GM23248 (cell line): Measurements from ENCODE around the gene ZNF683. TPM values are rescaled to one million over a fixed set of nuclear protein-coding genes. Genes with fewer than 3 reads are reported as not detected.

ENCODE experiments used
- DNase-seq: peaks from one replicate; pipeline ENCODE4 v3.0.0-alpha.2; 2015
- H2AFZ ChIP-seq: fragments of 200-600 bp; sonication (generic); 2 replicates; pipeline ENCODE4 v1.6.1; 2016; ENCODE audit warnings: antibody characterized with exemption
- H3F3A ChIP-seq: fragments of 200-600 bp; sonication (generic); 2 replicates; pipeline ENCODE4 v1.6.1; 2016; ENCODE audit warnings: mild to moderate bottlenecking, antibody characterized with exemption, mixed run types; ENCODE audit not compliant: insufficient read depth
- H3K27ac ChIP-seq: fragments of 200-600 bp; sonication (generic); 2 replicates; pipeline ENCODE4 v1.5.1; 2016; ENCODE audit warnings: mild to moderate bottlenecking
- H3K27me3 ChIP-seq: fragments of 200-600 bp; sonication (generic); replicated peaks from 2 replicates; pipeline ENCODE4 v1.6.1; 2016; ENCODE audit warnings: mild to moderate bottlenecking; ENCODE audit not compliant: insufficient read depth
- H3K36me3 ChIP-seq: fragments of 200-600 bp; sonication (generic); 2 replicates; pipeline ENCODE4 v1.6.1; 2016; ENCODE audit warnings: low read depth, mild to moderate bottlenecking
- H3K4me1 ChIP-seq: fragments of 200-600 bp; sonication (generic); 2 replicates; pipeline ENCODE4 v1.6.1; 2016; ENCODE audit warnings: mild to moderate bottlenecking; ENCODE audit not compliant: insufficient read depth
- H3K4me2 ChIP-seq: fragments of 200-600 bp; sonication (generic); one replicate; pipeline ENCODE4 v1.6.1; 2016; ENCODE audit warnings: mild to moderate bottlenecking; ENCODE audit not compliant: unreplicated experiment
- H3K4me3 ChIP-seq: fragments of 200-600 bp; sonication (generic); 2 replicates; pipeline ENCODE4 v1.5.1; 2016; ENCODE audit warnings: mild to moderate bottlenecking
- H3K79me2 ChIP-seq: fragments of 200-600 bp; sonication (generic); 2 replicates; pipeline ENCODE4 v1.6.1; 2016; ENCODE audit warnings: mild to moderate bottlenecking; ENCODE audit not compliant: insufficient read depth
- H3K9ac ChIP-seq: fragments of 200-600 bp; sonication (generic); 2 replicates; pipeline ENCODE4 v1.6.1; 2016; ENCODE audit warnings: mild to moderate bottlenecking
- H3K9me2 ChIP-seq: fragments of 200-600 bp; sonication (generic); 2 replicates; pipeline ENCODE4 v1.6.1; 2016; ENCODE audit warnings: mixed run types, mild to moderate bottlenecking, moderate library complexity; ENCODE audit not compliant: insufficient read depth
- H3K9me3 ChIP-seq: fragments of 200-600 bp; sonication (generic); one replicate; pipeline ENCODE4 v1.6.1; 2017; ENCODE audit warnings: low read depth
- H4K20me1 ChIP-seq: fragments of 200-600 bp; sonication (generic); 2 replicates; pipeline ENCODE4 v1.6.0; 2016; ENCODE audit not compliant: insufficient read depth
- EZH2 ChIP-seq: fragments of 200-600 bp; sonication (generic); IDR thresholded peaks from 2 replicates; pipeline ENCODE4 v1.6.1; 2018; ENCODE audit warnings: antibody characterized with exemption, mild to moderate bottlenecking; ENCODE audit not compliant: insufficient read depth, poor library complexity, severe bottlenecking
- EZH2phosphoT487 ChIP-seq: fragments of 200-600 bp; sonication (generic); IDR thresholded peaks from 2 replicates; pipeline ENCODE4 v1.6.1; 2018; ENCODE audit warnings: antibody characterized with exemption, moderate library complexity, mild to moderate bottlenecking, low read depth; ENCODE audit not compliant: insufficient read depth
- WGBS, 2 experiments: methylation state at CpG; one replicate each; pipeline ENCODE4 v1.1.6; 2015 to 2017; ENCODE audit warnings: low lambda C conversion rate in 2 of 2, low coverage in 1 of 2; ENCODE audit errors: missing lambda C conversion rate in 2 of 2; 5-methylcytosine and 5-hydroxymethylcytosine counted together
- in situ Hi-C: fragments of 300-500 bp; cut with MboI; formaldehyde crosslinking; loops from 2 replicates; pipeline ENCODE4 v1.15.0; 2020
- polyA plus RNA-seq: library from polyadenylated mRNA; unstranded; fragments of >200 nt; fragmentation: Nextera tagmentation; extraction: Ambion mirVana; gene quantifications from 2 replicates; pipeline ENCODE4 v1.2.1, GENCODE V29; 2016
- total RNA-seq: library from RNA; depleted of rRNA; stranded (reverse); fragments of >200 nt; shearing (Covaris generic); gene quantifications from 2 replicates; pipeline ENCODE4 v1.2.3, GENCODE V29; 2014

Gene ZNF683
- total and polyA plus RNA-seq, 2 experiments from 2014 or later, result not detected

GRCh38 chr1:26373789-26374188 is 1.2 kb upstream of the ZNF683 start:
- 35 to 56% methylated on average over 2 of the region's 2 CpGs for WGBS, 2 experiments
- DNase-seq, result peak; percentile 35
- TF ChIP-seq EZH2phosphoT487, result no peak
- no peak for TF ChIP-seq EZH2
- Histone ChIP-seq H3K27ac (no peak overlapping the region), H3K9me2 (no peaks in the 10 kb centered on the region), H3F3A (peaks cover 6% of the 10 kb centered on the region; the same call in 1 of the 2 replicates), H3K9me3 (no peaks in the 10 kb centered on the region), H3K4me3 (no peak overlapping the region), H3K27me3 (no peaks in the 10 kb centered on the region), H3K36me3 (no peaks in the 10 kb centered on the region), H3K79me2 (no peaks in the 10 kb centered on the region), H4K20me1 (no peaks in the 10 kb centered on the region), H3K4me2 (no peak overlapping the region), H2AFZ (no peak overlapping the region), H3K9ac (no peak overlapping the region), H3K4me1 (peaks cover 29% of the 10 kb centered on the region)
- in situ Hi-C loops, result no loop called here

DNA sequence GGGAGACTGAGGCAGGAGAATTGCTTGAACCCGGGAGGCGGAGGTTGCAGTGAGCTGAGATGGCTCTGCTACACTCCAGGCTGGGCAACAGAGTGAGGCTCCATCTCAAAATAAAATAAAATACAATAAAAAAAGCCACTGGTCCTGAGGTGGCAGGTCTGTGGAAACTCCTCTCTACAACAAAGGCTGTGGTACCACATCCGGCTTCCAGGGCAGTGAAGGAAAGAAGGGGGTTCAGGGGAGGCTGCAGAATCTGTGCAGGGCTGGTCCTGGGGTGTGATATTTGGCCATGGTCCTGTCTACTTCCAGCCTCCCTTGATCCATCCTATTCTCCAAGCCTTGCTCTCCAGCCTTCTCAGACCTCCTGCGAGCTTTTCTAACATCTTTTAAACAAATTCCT is 731 bp upstream of the ZNF683 start:
- DNase-seq, result no peak
- no peaks in the 10 kb centered on the region for H4K20me1 ChIP-seq
- no peak overlapping the region for H3K4me2 ChIP-seq
- no peak overlapping the region for H3K4me3 ChIP-seq
- peaks cover 6% of the 10 kb centered on the region; the same call in 1 of the 2 replicates for H3F3A ChIP-seq
- H3K36me3 ChIP-seq, result no peaks in the 10 kb centered on the region
- no peak overlapping the region for H3K27ac ChIP-seq
- H2AFZ ChIP-seq, result no peak overlapping the region
- H3K27me3 ChIP-seq, result no peaks in the 10 kb centered on the region
- H3K9ac ChIP-seq, result no peak overlapping the region
- no peaks in the 10 kb centered on the region for H3K9me3 ChIP-seq
- peaks cover 25% of the 10 kb centered on the region for H3K4me1 ChIP-seq
- H3K9me2 ChIP-seq, result no peaks in the 10 kb centered on the region
- TF ChIP-seq EZH2phosphoT487, result no peak
- TF ChIP-seq EZH2, result no peak
- no peaks in the 10 kb centered on the region for H3K79me2 ChIP-seq
- 78 to 88% methylated on average over 4 of the region's 4 CpGs for WGBS, 2 experiments
- in situ Hi-C loops, result no loop called here

DNA sequence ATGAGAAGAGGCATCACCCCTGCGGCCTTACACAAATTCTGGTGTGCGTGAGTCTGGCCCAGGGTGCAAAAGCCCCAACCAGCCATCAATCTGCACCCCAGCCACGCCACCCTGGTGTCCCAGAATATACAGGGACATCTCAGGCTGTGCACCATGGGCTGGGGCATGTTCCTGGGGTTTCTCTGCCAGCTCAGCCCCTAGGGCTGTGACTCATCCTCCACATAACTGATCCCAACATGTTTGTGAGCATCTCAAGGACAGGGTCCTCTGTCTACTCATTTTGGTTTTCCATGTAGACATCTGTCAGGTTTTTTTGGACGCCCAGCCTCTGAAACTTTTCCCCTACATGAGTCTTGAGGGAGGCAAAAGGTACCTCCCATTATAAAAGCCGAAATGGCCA is 511 bp downstream of the ZNF683 start:
- no peak overlapping the region for H3K4me2 ChIP-seq
- no peaks in the 10 kb centered on the region for H3K36me3 ChIP-seq
- no peak overlapping the region for H2AFZ ChIP-seq
- no peak overlapping the region for H3K9ac ChIP-seq
- in situ Hi-C loops, result no loop called here
- H3K27ac ChIP-seq, result no peak overlapping the region
- H3K4me1 ChIP-seq, result peaks cover 16% of the 10 kb centered on the region
- H3F3A ChIP-seq, result no peaks in the 10 kb centered on the region
- peak; percentile 55 for DNase-seq
- WGBS, 2 experiments, result 74 to 81% methylated on average over 5 of the region's 5 CpGs
- no peaks in the 10 kb centered on the region for H3K79me2 ChIP-seq
- H3K9me3 ChIP-seq, result no peaks in the 10 kb centered on the region
- TF ChIP-seq EZH2phosphoT487 (no peak), EZH2 (no peak)
- no peaks in the 10 kb centered on the region for H4K20me1 ChIP-seq
- H3K27me3 ChIP-seq, result no peaks in the 10 kb centered on the region
- no peaks in the 10 kb centered on the region for H3K9me2 ChIP-seq
- no peak overlapping the region for H3K4me3 ChIP-seq

DNA sequence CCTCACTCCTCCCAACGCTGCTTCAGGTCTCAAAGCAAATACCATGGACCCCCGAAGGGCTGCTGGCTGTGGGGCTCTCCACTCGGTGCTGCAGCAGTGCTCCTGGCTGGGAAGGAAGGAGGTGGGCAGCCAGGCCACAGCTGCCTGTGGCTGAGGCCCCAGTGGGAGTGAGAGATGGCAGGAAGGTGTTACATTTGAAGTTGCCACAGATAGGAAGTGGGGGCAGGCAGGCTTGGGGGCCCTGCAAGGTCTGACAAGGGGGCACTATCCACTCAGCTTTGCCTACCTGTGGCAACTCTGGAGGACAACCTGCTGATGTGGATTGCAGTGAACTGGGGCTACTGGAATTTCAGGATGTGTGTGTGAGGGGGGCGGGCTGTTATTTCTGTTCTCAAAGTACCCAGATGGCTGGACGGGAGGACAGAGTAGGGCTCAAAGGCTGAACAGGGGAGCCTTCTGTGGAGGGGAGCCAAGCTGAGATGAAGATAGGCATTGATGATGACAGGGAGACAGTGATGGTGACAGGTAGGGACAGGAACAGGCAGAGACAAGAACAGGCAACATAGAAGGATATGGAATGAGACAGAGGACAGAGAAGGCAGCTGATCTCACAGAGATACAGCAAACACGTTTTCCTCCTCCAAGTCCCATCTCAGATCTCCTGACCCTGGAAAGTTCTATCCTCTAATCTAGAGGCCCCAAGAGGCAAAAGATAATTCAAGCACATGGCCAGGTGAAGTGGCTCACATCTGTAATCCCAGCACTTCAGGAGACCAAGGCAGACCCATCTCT is 1.8 kb downstream of the ZNF683 start:
- Histone ChIP-seq H3K36me3 (no peaks in the 10 kb centered on the region), H3K4me1 (peaks cover 16% of the 10 kb centered on the region), H3F3A (no peaks in the 10 kb centered on the region), H2AFZ (no peak overlapping the region), H3K4me3 (no peak overlapping the region), H3K9me3 (no peaks in the 10 kb centered on the region), H3K79me2 (no peaks in the 10 kb centered on the region), H4K20me1 (no peaks in the 10 kb centered on the region), H3K27ac (no peak overlapping the region), H3K9me2 (no peaks in the 10 kb centered on the region), H3K4me2 (no peak overlapping the region), H3K9ac (no peak overlapping the region), H3K27me3 (no peaks in the 10 kb centered on the region; the same call in 1 of the 2 replicates)
- WGBS, 2 experiments, result 56% methylated on average over 6 of the region's 6 CpGs
- TF ChIP-seq EZH2phosphoT487 (no peak), EZH2 (no peak)
- no peak for DNase-seq
- in situ Hi-C loops, result no loop called here
